Trophoblast cell (in vitro differentiated cells and primary cell): ENCODE measurements around the gene MITF.

Experiments
- DNase-seq, 2 donors: peaks; one replicate each; pipeline ENCODE4 v3.0.0-alpha.2; 2016
- H2AFZ ChIP-seq: 2 replicates; pipeline ENCODE4 v1.6.1; 2013; ENCODE audit warnings: low read length, moderate library complexity, mild to moderate bottlenecking; ENCODE audit not compliant: insufficient read depth, poor library complexity
- H2AK5ac ChIP-seq: 2 replicates; pipeline ENCODE4 v1.6.1; 2013; ENCODE audit warnings: mild to moderate bottlenecking, low read length
- H2BK120ac ChIP-seq: 2 replicates; pipeline ENCODE4 v1.6.1; 2013; ENCODE audit warnings: low read length, mild to moderate bottlenecking, moderate library complexity; ENCODE audit not compliant: insufficient read depth, poor library complexity
- H2BK12ac ChIP-seq: 2 replicates; pipeline ENCODE4 v1.6.1; 2013; ENCODE audit warnings: mild to moderate bottlenecking, low read length, moderate library complexity
- H2BK5ac ChIP-seq: 2 replicates; pipeline ENCODE4 v1.6.1; 2013; ENCODE audit warnings: low read length, low read depth, moderate library complexity, mild to moderate bottlenecking; ENCODE audit not compliant: poor library complexity
- H3K14ac ChIP-seq: 2 replicates; pipeline ENCODE4 v1.6.1; 2013; ENCODE audit warnings: mild to moderate bottlenecking, low read length
- H3K18ac ChIP-seq: 2 replicates; pipeline ENCODE4 v1.6.1; 2013; ENCODE audit warnings: mild to moderate bottlenecking, low read length
- H3K23ac ChIP-seq: 2 replicates; pipeline ENCODE4 v1.6.1; 2013; ENCODE audit warnings: low read length
- H3K27ac ChIP-seq: 2 replicates; pipeline ENCODE4 v1.5.1; 2013; ENCODE audit warnings: low read depth, mild to moderate bottlenecking, inconsistent platforms, low read length, moderate library complexity
- H3K27me3 ChIP-seq: 2 replicates; pipeline ENCODE4 v1.6.1; 2013; ENCODE audit warnings: inconsistent platforms, mild to moderate bottlenecking, low read length, moderate library complexity; ENCODE audit not compliant: insufficient read depth
- H3K36me3 ChIP-seq, 2 experiments: 1 replicate in 1 of 2; 2 replicates in 1 of 2; pipeline ENCODE4 v1.6.1; 2013; ENCODE audit warnings: low read length in 2 of 2, mild to moderate bottlenecking in 2 of 2, moderate library complexity in 1 of 2; ENCODE audit not compliant: insufficient read depth in 2 of 2, control insufficient read depth in 1 of 2
- H3K4ac ChIP-seq: 2 replicates; pipeline ENCODE4 v1.6.1; 2013; ENCODE audit warnings: low read depth, mild to moderate bottlenecking, low read length, moderate library complexity
- H3K4me1 ChIP-seq, 2 experiments: 1 replicate in 1 of 2; 2 replicates in 1 of 2; pipeline ENCODE4 v1.6.1; 2013; ENCODE audit warnings: low read length in 2 of 2, mild to moderate bottlenecking in 2 of 2, moderate library complexity in 1 of 2; ENCODE audit not compliant: insufficient read depth in 2 of 2, control insufficient read depth in 1 of 2
- H3K4me2 ChIP-seq: 2 replicates; pipeline ENCODE4 v1.6.1; 2013; ENCODE audit warnings: inconsistent platforms, mild to moderate bottlenecking, low read length, moderate library complexity
- H3K4me3 ChIP-seq: 2 replicates; pipeline ENCODE4 v1.5.1; 2013; ENCODE audit warnings: mild to moderate bottlenecking, low read depth, low read length, inconsistent platforms
- H3K79me1 ChIP-seq: one replicate; pipeline ENCODE4 v1.6.1; 2013; ENCODE audit warnings: low read length
- H3K79me2 ChIP-seq: 2 replicates; pipeline ENCODE4 v1.6.1; 2013; ENCODE audit warnings: low read length, mild to moderate bottlenecking; ENCODE audit not compliant: control insufficient read depth, insufficient read depth, poor library complexity
- H3K9ac ChIP-seq: 2 replicates; pipeline ENCODE4 v1.6.1; 2013; ENCODE audit warnings: mild to moderate bottlenecking, low read length
- H3K9me3 ChIP-seq: 2 replicates; pipeline ENCODE4 v1.6.1; 2013; ENCODE audit warnings: low read depth, mild to moderate bottlenecking, control low read depth, inconsistent platforms, low read length; ENCODE audit not compliant: insufficient read depth
- H4K12ac ChIP-seq: 2 replicates; pipeline ENCODE4 v1.6.1; 2013; ENCODE audit warnings: low read depth, mild to moderate bottlenecking, low read length, moderate library complexity
- H4K8ac ChIP-seq: 2 replicates; pipeline ENCODE4 v1.6.1; 2013; ENCODE audit warnings: low read depth, mild to moderate bottlenecking, low read length, moderate library complexity
- H4K91ac ChIP-seq: one replicate; pipeline ENCODE4 v1.6.1; 2013; ENCODE audit warnings: low read depth, mild to moderate bottlenecking, low read length, moderate library complexity
- WGBS: extraction: QIAGEN DNeasy Blood & Tissue Kit; methylation state at CpG from one replicate; pipeline ENCODE4 v1.1.7; 2013; ENCODE audit warnings: missing lambda C conversion rate; ENCODE audit not compliant: insufficient read length, insufficient coverage; ENCODE audit errors: extremely low coverage; 5-methylcytosine and 5-hydroxymethylcytosine counted together

Gene MITF

DNA sequence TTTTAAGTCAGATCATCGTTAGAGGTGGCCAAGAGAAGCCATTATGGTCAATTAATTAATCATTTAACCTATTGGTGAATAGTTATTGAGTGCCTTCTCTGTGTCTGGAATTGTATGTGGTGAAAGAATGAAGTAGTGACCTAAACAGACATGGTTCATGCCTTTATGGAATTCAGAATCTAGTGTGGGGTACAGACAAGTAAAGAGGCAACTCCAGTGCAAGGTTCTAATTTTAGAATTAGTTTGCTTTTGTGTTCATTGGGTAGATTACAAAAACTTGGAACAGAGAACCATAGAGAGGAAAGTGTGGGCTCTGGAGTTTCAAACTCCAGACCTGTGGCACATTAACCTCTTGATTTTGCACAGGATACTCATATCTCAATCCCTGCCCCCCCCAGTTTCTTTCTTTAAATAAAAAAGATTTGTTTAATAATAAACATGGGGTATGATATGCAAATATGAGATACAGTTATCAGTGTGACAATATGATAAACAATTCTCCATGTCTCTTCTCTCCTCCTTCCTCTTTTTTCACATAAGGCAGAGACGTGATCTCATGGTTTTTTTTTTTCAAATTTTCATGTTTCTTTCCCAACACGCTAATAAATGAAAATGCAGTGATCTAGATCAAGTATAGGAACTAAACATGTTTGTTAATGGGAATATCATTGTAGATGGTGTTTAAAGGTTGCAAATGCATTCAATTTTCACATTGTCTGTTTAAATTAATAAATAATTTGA is 117.9 kb downstream of the MITF start:
- Histone ChIP-seq H3K4me2 (no peak overlapping the region), H3K14ac (no peak overlapping the region), H2AFZ (no peak overlapping the region), H3K9me3 (no peaks in the 10 kb centered on the region), H4K8ac (no peak overlapping the region), H3K4me1 (no peaks in the 10 kb centered on the region), H3K79me2 (no peaks in the 10 kb centered on the region), H2BK120ac (no peak overlapping the region), H3K79me1 (no peaks in the 10 kb centered on the region), H3K36me3 (no peaks in the 10 kb centered on the region), H3K4ac (no peak overlapping the region), H3K23ac (no peak overlapping the region), H2BK12ac (no peak overlapping the region), H3K27me3 (no peaks in the 10 kb centered on the region), H4K91ac (no peak overlapping the region), H4K12ac (no peak overlapping the region), H2BK5ac (no peak overlapping the region), H3K27ac (no peak overlapping the region), H3K18ac (no peak overlapping the region), H2AK5ac (no peak overlapping the region), H3K9ac (no peak overlapping the region), H3K4me3 (no peak overlapping the region)
- DNase-seq, result no peak
- no CpG with 5 or more reads among the region's 3 CpGs for WGBS

DNA sequence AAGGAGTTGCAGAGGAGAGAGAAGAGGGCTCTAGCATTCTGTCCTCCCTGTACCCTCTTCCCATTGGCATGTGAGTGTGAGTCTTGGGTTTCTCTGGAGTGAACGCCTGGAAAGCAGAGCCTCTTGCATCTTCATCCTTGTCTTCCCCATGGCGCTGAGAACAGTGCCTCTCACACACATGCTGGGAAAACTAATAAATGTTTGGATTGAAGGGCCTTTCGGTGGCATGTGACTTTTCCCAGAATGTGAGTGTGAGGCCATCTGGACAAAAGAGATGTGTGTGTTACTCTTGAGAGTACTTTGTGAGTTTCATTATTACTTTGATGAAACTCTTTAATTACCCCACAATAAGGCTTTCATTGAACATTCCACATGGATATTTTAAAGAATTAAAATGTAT is 122.3 kb downstream of the MITF start:
- no peak overlapping the region for H2AK5ac ChIP-seq
- no peaks in the 10 kb centered on the region for H3K9me3 ChIP-seq
- H4K8ac ChIP-seq, result no peak overlapping the region
- H2BK12ac ChIP-seq, result no peak overlapping the region
- H3K27ac ChIP-seq, result no peak overlapping the region
- no peak for DNase-seq
- no peaks in the 10 kb centered on the region for H3K36me3 ChIP-seq
- H3K27me3 ChIP-seq, result no peaks in the 10 kb centered on the region
- no peak overlapping the region for H3K9ac ChIP-seq
- H3K4ac ChIP-seq, result no peak overlapping the region
- no peak overlapping the region for H3K4me2 ChIP-seq
- no peak overlapping the region for H3K14ac ChIP-seq
- H2BK5ac ChIP-seq, result no peak overlapping the region
- H4K12ac ChIP-seq, result no peak overlapping the region
- H3K18ac ChIP-seq, result no peak overlapping the region
- H2BK120ac ChIP-seq, result no peak overlapping the region
- H3K79me2 ChIP-seq, result no peaks in the 10 kb centered on the region
- no CpG with 5 or more reads among the region's 3 CpGs for WGBS
- no peak overlapping the region for H2AFZ ChIP-seq
- H4K91ac ChIP-seq, result no peak overlapping the region
- no peak overlapping the region for H3K4me3 ChIP-seq
- H3K79me1 ChIP-seq, result no peaks in the 10 kb centered on the region
- H3K4me1 ChIP-seq, result peaks cover 0 to 4% of the 10 kb centered on the region in 2 experiments
- no peak overlapping the region for H3K23ac ChIP-seq

DNA sequence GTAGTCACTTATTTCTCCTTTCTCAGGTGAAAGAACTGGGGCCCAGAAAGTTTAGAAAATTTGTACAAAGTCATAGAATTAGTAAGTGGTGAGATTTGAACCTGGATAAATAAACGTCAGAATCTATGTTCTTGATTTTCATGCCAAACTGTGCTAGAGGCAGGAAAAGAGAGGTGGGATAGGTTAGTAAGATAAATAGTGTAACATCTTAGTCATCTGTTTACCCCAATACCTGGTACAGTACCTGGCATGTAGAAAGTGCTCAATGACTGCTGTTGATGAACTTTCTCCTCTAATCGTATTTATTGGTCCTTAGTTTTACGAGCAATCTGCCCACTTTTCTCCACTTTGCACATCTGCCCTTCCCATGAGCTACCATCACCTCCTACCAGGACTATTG is 124.9 kb downstream of the MITF start:
- Histone ChIP-seq H3K18ac (no peak overlapping the region), H3K4me1 (peaks cover 0 to 4% of the 10 kb centered on the region in 2 experiments), H3K9ac (no peak overlapping the region), H3K9me3 (no peaks in the 10 kb centered on the region), H2AFZ (no peak overlapping the region), H3K36me3 (no peaks in the 10 kb centered on the region), H3K23ac (no peak overlapping the region), H2BK12ac (no peak overlapping the region), H3K14ac (no peak overlapping the region), H3K79me1 (no peaks in the 10 kb centered on the region), H3K79me2 (no peaks in the 10 kb centered on the region), H3K4me2 (no peak overlapping the region), H4K91ac (no peak overlapping the region), H3K27me3 (no peaks in the 10 kb centered on the region), H3K27ac (no peak overlapping the region), H2AK5ac (no peak overlapping the region), H2BK5ac (no peak overlapping the region), H4K8ac (no peak overlapping the region), H3K4me3 (no peak overlapping the region), H3K4ac (no peak overlapping the region), H4K12ac (no peak overlapping the region), H2BK120ac (no peak overlapping the region)
- no peak for DNase-seq
- no CpG with 5 or more reads among the region's 3 CpGs for WGBS

GRCh38 chr3:69864766-69865165 is 125.5 kb downstream of the MITF start:
- Histone ChIP-seq H2AFZ (no peak overlapping the region), H4K8ac (no peak overlapping the region), H3K4ac (no peak overlapping the region), H3K79me1 (no peaks in the 10 kb centered on the region), H3K14ac (no peak overlapping the region), H2BK5ac (no peak overlapping the region), H3K4me1 (peaks cover 0 to 4% of the 10 kb centered on the region in 2 experiments), H2BK120ac (no peak overlapping the region), H3K23ac (no peak overlapping the region), H3K4me3 (no peak overlapping the region), H3K27ac (no peak overlapping the region), H3K9me3 (no peaks in the 10 kb centered on the region), H3K4me2 (no peak overlapping the region), H3K79me2 (no peaks in the 10 kb centered on the region), H2AK5ac (no peak overlapping the region), H4K91ac (no peak overlapping the region), H3K18ac (no peak overlapping the region), H3K9ac (no peak overlapping the region), H3K36me3 (no peaks in the 10 kb centered on the region), H4K12ac (no peak overlapping the region), H2BK12ac (no peak overlapping the region), H3K27me3 (no peaks in the 10 kb centered on the region)
- DNase-seq, result no peak
- no CpG with 5 or more reads among the region's 2 CpGs for WGBS
